ENCODE results near the gene GGT6.

The GGT6 gene

GRCh38 chr17:4555873-4556759 is 4.3 kb downstream of the GGT6 start:
- H3K27me3 Mint-ChIP-seq, result no peaks in the 10 kb centered on the region
- no peaks in the 10 kb centered on the region for H3K9me3 Mint-ChIP-seq
- H3K4me1 Mint-ChIP-seq (ENCODE audit: low read depth), result peaks cover 25% of the 10 kb centered on the region
- H3K36me3 Mint-ChIP-seq (ENCODE audit: low read depth), result peaks cover 41% of the 10 kb centered on the region
- peak overlapping the region; percentile 97 for H3K4me3 Mint-ChIP-seq
- H3K27ac Mint-ChIP-seq, result peak overlapping the region; percentile 92
- no peak for DNase-seq

GRCh38 chr17:4554997-4555799 is 5.2 kb downstream of the GGT6 start, which contains the start of gene MYBBP1A:
MYBBP1A (minus strand) TSS chr17:4555384; CDS start chr17:4555324, 60 bp downstream.
- Mint-ChIP-seq H3K9me3 (no peaks in the 10 kb centered on the region), H3K27ac (peak within 1 kb of the TSS; percentile 92), H3K36me3 (ENCODE audit: low read depth) (peaks cover 51% of the 10 kb centered on the region), H3K4me3 (peak within 1 kb of the TSS; percentile 97), H3K27me3 (no peaks in the 10 kb centered on the region), H3K4me1 (ENCODE audit: low read depth) (peaks cover 27% of the 10 kb centered on the region)
- DNase-seq, result peak; percentile 97

GRCh38 chr17:4554441-4554996 is 5.9 kb downstream of the GGT6 start:
- peak overlapping the region; percentile 97 for H3K4me3 Mint-ChIP-seq
- no peak for DNase-seq
- peaks cover 27% of the 10 kb centered on the region for H3K4me1 Mint-ChIP-seq (ENCODE audit: low read depth)
- no peaks in the 10 kb centered on the region for H3K9me3 Mint-ChIP-seq
- peak overlapping the region; percentile 92 for H3K27ac Mint-ChIP-seq
- H3K27me3 Mint-ChIP-seq, result no peaks in the 10 kb centered on the region
- H3K36me3 Mint-ChIP-seq (ENCODE audit: low read depth), result peaks cover 57% of the 10 kb centered on the region

- peaks cover 66% of the 10 kb centered on the region for H3K36me3 Mint-ChIP-seq (ENCODE audit: low read depth)
- H3K27ac Mint-ChIP-seq, result peak overlapping the region; percentile 92
- DNase-seq, result no peak
- H3K27me3 Mint-ChIP-seq, result no peaks in the 10 kb centered on the region
- peak overlapping the region; percentile 97 for H3K4me3 Mint-ChIP-seq
- H3K9me3 Mint-ChIP-seq, result no peaks in the 10 kb centered on the region
- H3K4me1 Mint-ChIP-seq (ENCODE audit: low read depth), result peaks cover 27% of the 10 kb centered on the region
These were observed 6.7 kb downstream of the GGT6 start for GRCh38 chr17:4553669-4554068.

- no peaks in the 10 kb centered on the region for H3K27me3 Mint-ChIP-seq
- no peaks in the 10 kb centered on the region for H3K9me3 Mint-ChIP-seq
- peaks cover 27% of the 10 kb centered on the region for H3K4me1 Mint-ChIP-seq (ENCODE audit: low read depth)
- H3K36me3 Mint-ChIP-seq (ENCODE audit: low read depth), result peaks cover 83% of the 10 kb centered on the region
- H3K27ac Mint-ChIP-seq, result no peak overlapping the region
- H3K4me3 Mint-ChIP-seq, result no peak overlapping the region
- DNase-seq, result no peak
These were observed 8.4 kb downstream of the GGT6 start for GRCh38 chr17:4551796-4552525.

- Mint-ChIP-seq H3K4me3 (no peak overlapping the region), H3K4me1 (ENCODE audit: low read depth) (peaks cover 22% of the 10 kb centered on the region), H3K27me3 (no peaks in the 10 kb centered on the region), H3K27ac (no peak overlapping the region), H3K9me3 (no peaks in the 10 kb centered on the region), H3K36me3 (ENCODE audit: low read depth) (peaks cover 91% of the 10 kb centered on the region)
- DNase-seq, result no peak
These were observed 9.2 kb downstream of the GGT6 start for GRCh38 chr17:4551141-4551540.

- Mint-ChIP-seq H3K4me3 (no peak overlapping the region), H3K27me3 (no peaks in the 10 kb centered on the region), H3K27ac (no peak overlapping the region), H3K36me3 (ENCODE audit: low read depth) (peaks cover 97% of the 10 kb centered on the region), H3K9me3 (no peaks in the 10 kb centered on the region), H3K4me1 (ENCODE audit: low read depth) (peaks cover 16% of the 10 kb centered on the region)
- no peak for DNase-seq
These were observed 9.8 kb downstream of the GGT6 start for GRCh38 chr17:4550534-4551039.

- no peaks in the 10 kb centered on the region for H3K9me3 Mint-ChIP-seq
- no peak overlapping the region for H3K4me3 Mint-ChIP-seq
- DNase-seq, result no peak
- H3K27me3 Mint-ChIP-seq, result no peaks in the 10 kb centered on the region
- no peak overlapping the region for H3K27ac Mint-ChIP-seq
- H3K4me1 Mint-ChIP-seq (ENCODE audit: low read depth), result peaks cover 16% of the 10 kb centered on the region
- H3K36me3 Mint-ChIP-seq (ENCODE audit: low read depth), result peaks cover 100% of the 10 kb centered on the region
These were observed 10.4 kb downstream of the GGT6 start for GRCh38 chr17:4549781-4550533.

GRCh38 chr17:4548721-4549531 is 11.5 kb downstream of the GGT6 start:
- no peak for DNase-seq
- no peaks in the 10 kb centered on the region for H3K27me3 Mint-ChIP-seq
- no peak overlapping the region for H3K27ac Mint-ChIP-seq
- no peak overlapping the region for H3K4me3 Mint-ChIP-seq
- peaks cover 96% of the 10 kb centered on the region for H3K36me3 Mint-ChIP-seq (ENCODE audit: low read depth)
- no peaks in the 10 kb centered on the region for H3K9me3 Mint-ChIP-seq
- H3K4me1 Mint-ChIP-seq (ENCODE audit: low read depth), result peaks cover 9% of the 10 kb centered on the region

- peaks cover 96% of the 10 kb centered on the region for H3K36me3 Mint-ChIP-seq (ENCODE audit: low read depth)
These were observed 12.3 kb downstream of the GGT6 start for GRCh38 chr17:4548061-4548461.

GRCh38 chr17:4547118-4547906 is 13.1 kb downstream of the GGT6 start:
- Mint-ChIP-seq H3K9me3 (no peaks in the 10 kb centered on the region), H3K4me1 (ENCODE audit: low read depth) (peaks cover 4% of the 10 kb centered on the region), H3K27ac (no peak overlapping the region), H3K4me3 (no peak overlapping the region), H3K27me3 (no peaks in the 10 kb centered on the region), H3K36me3 (ENCODE audit: low read depth) (peaks cover 96% of the 10 kb centered on the region)
- DNase-seq, result no peak

More at GRCh38 chr17:4548061-4548461, 12.3 kb downstream of the GGT6 start:
- no peak overlapping the region for H3K27ac Mint-ChIP-seq
- peaks cover 4% of the 10 kb centered on the region for H3K4me1 Mint-ChIP-seq (ENCODE audit: low read depth)
- no peak overlapping the region for H3K4me3 Mint-ChIP-seq
- no peaks in the 10 kb centered on the region for H3K27me3 Mint-ChIP-seq
- no peaks in the 10 kb centered on the region for H3K9me3 Mint-ChIP-seq
- DNase-seq, result no peak

- Mint-ChIP-seq H3K36me3 (ENCODE audit: low read depth) (peaks cover 96% of the 10 kb centered on the region), H3K9me3 (no peaks in the 10 kb centered on the region), H3K27ac (no peak overlapping the region), H3K4me3 (no peak overlapping the region), H3K27me3 (no peaks in the 10 kb centered on the region), H3K4me1 (ENCODE audit: low read depth) (no peaks in the 10 kb centered on the region)
- no peak for DNase-seq
These were observed 15.0 kb downstream of the GGT6 start for GRCh38 chr17:4545217-4545951.

Measured in activated T-cell treated with anti-CD3 and anti-CD28 coated beads, Interleukin-2, amount 50 U/mL, for 24 hours (primary cell).